CD14-positive monocyte (primary cell): ENCODE results near the gene TCF25. TPM values are rescaled to one million over a fixed set of nuclear protein-coding genes. Genes with fewer than 3 reads are reported as not detected.

ENCODE experiments used
- DNase-seq, 3 donors: peaks; one replicate each; pipeline ENCODE4 v3.0.0-alpha.2; 2011 to 2022
- H2AFZ ChIP-seq: 2 replicates; pipeline ENCODE4 v1.6.0; 2012; ENCODE audit warnings: mild to moderate bottlenecking, low read depth, low read length, inconsistent platforms; ENCODE audit not compliant: insufficient read depth, poor library complexity, severe bottlenecking
- H3K27ac ChIP-seq, 2 donors: 1 replicate in 1 of 2; 2 replicates in 1 of 2; pipeline ENCODE4 v1.5.1; 2012 to 2013; ENCODE audit warnings: low read length in 2 of 2, control low read depth in 1 of 2, inconsistent platforms in 1 of 2, low read depth in 1 of 2, mild to moderate bottlenecking in 1 of 2
- H3K27me3 ChIP-seq, 2 donors: one replicate each; pipeline versions ENCODE4 v1.6.0 to v1.6.1; 2011 to 2013; ENCODE audit warnings: low read length in 2 of 2; ENCODE audit not compliant: control insufficient read depth in 2 of 2, insufficient read depth in 2 of 2
- H3K36me3 ChIP-seq, 2 donors: replicated peaks in 1 of 2; 1 replicate in 1 of 2; 2 replicates in 1 of 2; pipeline versions ENCODE4 v1.5.1 to v1.6.1; 2012 to 2013; ENCODE audit warnings: low read length in 2 of 2, control low read depth in 1 of 2, inconsistent platforms in 1 of 2, mild to moderate bottlenecking in 1 of 2; ENCODE audit not compliant: insufficient read depth in 2 of 2, control insufficient read depth in 1 of 2
- H3K4me1 ChIP-seq, 2 donors: 1 replicate in 1 of 2; 2 replicates in 1 of 2; pipeline versions ENCODE4 v1.5.1 to v1.6.1; 2012 to 2013; ENCODE audit warnings: low read length in 2 of 2, control low read depth in 1 of 2, inconsistent platforms in 1 of 2, mild to moderate bottlenecking in 1 of 2, moderate library complexity in 1 of 2; ENCODE audit not compliant: insufficient read depth in 2 of 2, control insufficient read depth in 1 of 2
- H3K4me2 ChIP-seq: replicated peaks from 2 replicates; pipeline ENCODE3; 2012; ENCODE audit warnings: low read length, moderate library complexity, mild to moderate bottlenecking; ENCODE audit not compliant: poor library complexity, severe bottlenecking; ENCODE audit errors: extremely low read depth
- H3K4me3 ChIP-seq, 3 experiments: fragments of 200-600 bp in 1 of 3; sonication (generic) in 1 of 3; replicated peaks in 1 of 3; 1 replicate in 2 of 3; 2 replicates in 1 of 3; pipeline ENCODE4 v1.5.1; 2011 to 2013; ENCODE audit warnings: low read length in 3 of 3, mild to moderate bottlenecking in 3 of 3, control low read depth in 2 of 3, low read depth in 2 of 3, inconsistent platforms in 1 of 3, moderate library complexity in 1 of 3
- H3K79me2 ChIP-seq: 2 replicates; pipeline ENCODE4 v1.6.0; 2012; ENCODE audit warnings: mild to moderate bottlenecking, control low read depth, inconsistent platforms, low read length, moderate library complexity; ENCODE audit not compliant: insufficient read depth
- H3K9ac ChIP-seq: 2 replicates; pipeline ENCODE4 v1.6.0; 2017; ENCODE audit warnings: low read length, mild to moderate bottlenecking; ENCODE audit not compliant: insufficient read depth, poor library complexity, severe bottlenecking
- H3K9me3 ChIP-seq, 2 donors: replicated peaks in 1 of 2; 1 replicate in 1 of 2; 2 replicates in 1 of 2; pipeline versions ENCODE4 v1.5.1 to v1.6.1; 2012 to 2013; ENCODE audit warnings: low read length in 2 of 2, control low read depth in 1 of 2; ENCODE audit not compliant: control insufficient read depth in 1 of 2, insufficient read depth in 1 of 2
- H4K20me1 ChIP-seq: 2 replicates; pipeline ENCODE4 v1.6.0; 2012; ENCODE audit warnings: mild to moderate bottlenecking, low read length, control low read depth, moderate library complexity; ENCODE audit not compliant: insufficient read depth
- H3K27ac Mint-ChIP-seq, 7 donors: one replicate each; pipeline ENCODE4 v1.8.0; 2020; ENCODE audit warnings: mild to moderate bottlenecking in 7 of 7, mixed read lengths in 7 of 7, moderate library complexity in 6 of 7, inconsistent platforms in 2 of 7
- H3K27me3 Mint-ChIP-seq, 3 donors: one replicate each; pipeline ENCODE4 v1.8.0; 2021 to 2022; ENCODE audit warnings: low read depth in 3 of 3, mild to moderate bottlenecking in 3 of 3, mixed read lengths in 3 of 3, moderate library complexity in 3 of 3, inconsistent platforms in 1 of 3
- H3K36me3 Mint-ChIP-seq, 2 donors: one replicate each; pipeline ENCODE4 v1.8.0; 2020; ENCODE audit warnings: mixed read lengths in 2 of 2, inconsistent platforms in 1 of 2, mild to moderate bottlenecking in 1 of 2
- H3K4me1 Mint-ChIP-seq: one replicate; pipeline ENCODE4 v1.8.0; 2020; ENCODE audit warnings: mild to moderate bottlenecking, mixed read lengths
- H3K4me3 Mint-ChIP-seq, 2 donors: one replicate each; pipeline ENCODE4 v1.8.0; 2020; ENCODE audit warnings: mild to moderate bottlenecking in 2 of 2, mixed read lengths in 2 of 2, moderate library complexity in 1 of 2
- H3K9me3 Mint-ChIP-seq, 7 donors: one replicate each; pipeline ENCODE4 v1.8.0; 2020 to 2022; ENCODE audit warnings: mixed read lengths in 7 of 7, mild to moderate bottlenecking in 6 of 7, moderate library complexity in 6 of 7, inconsistent platforms in 2 of 7
- WGBS: methylation state at CpG from one replicate; pipeline ENCODE4 v1.1.5; 2013; ENCODE audit warnings: missing lambda C conversion rate; ENCODE audit not compliant: insufficient coverage; 5-methylcytosine and 5-hydroxymethylcytosine counted together
- intact Hi-C, 2 donors: fragments of 100-400 bp; cut with micrococcal nuclease; formaldehyde crosslinking; loops; one replicate each; pipeline versions ENCODE4 v1.15.0 to v1.15.1; 2023
- polyA plus RNA-seq, 3 donors: library from polyadenylated mRNA; depleted of rRNA in 1 of 3; unstranded in 2 of 3; stranded (reverse) in 1 of 3; fragments of 300-500 nt in 2 of 3; fragments of >200 nt in 1 of 3; fragmentation: Illumina TruSeq in 2 of 3; gene quantifications; 1 replicate in 2 of 3; 2 replicates in 1 of 3; pipeline ENCODE4 v1.2.3, GENCODE V29; 2012 to 2021
- TF ChIP-seq, protein P1 (sequence below): fragments of 200-600 bp; IDR thresholded peaks from one replicate; pipeline ENCODE4 v1.8.0; 2022; ENCODE audit warnings: antibody characterized with exemption, mild to moderate bottlenecking

Gene TCF25
- polyA plus RNA-seq, 3 donors: 98.0 to 231 (median 114) TPM

- TF ChIP-seq, protein P1, sequence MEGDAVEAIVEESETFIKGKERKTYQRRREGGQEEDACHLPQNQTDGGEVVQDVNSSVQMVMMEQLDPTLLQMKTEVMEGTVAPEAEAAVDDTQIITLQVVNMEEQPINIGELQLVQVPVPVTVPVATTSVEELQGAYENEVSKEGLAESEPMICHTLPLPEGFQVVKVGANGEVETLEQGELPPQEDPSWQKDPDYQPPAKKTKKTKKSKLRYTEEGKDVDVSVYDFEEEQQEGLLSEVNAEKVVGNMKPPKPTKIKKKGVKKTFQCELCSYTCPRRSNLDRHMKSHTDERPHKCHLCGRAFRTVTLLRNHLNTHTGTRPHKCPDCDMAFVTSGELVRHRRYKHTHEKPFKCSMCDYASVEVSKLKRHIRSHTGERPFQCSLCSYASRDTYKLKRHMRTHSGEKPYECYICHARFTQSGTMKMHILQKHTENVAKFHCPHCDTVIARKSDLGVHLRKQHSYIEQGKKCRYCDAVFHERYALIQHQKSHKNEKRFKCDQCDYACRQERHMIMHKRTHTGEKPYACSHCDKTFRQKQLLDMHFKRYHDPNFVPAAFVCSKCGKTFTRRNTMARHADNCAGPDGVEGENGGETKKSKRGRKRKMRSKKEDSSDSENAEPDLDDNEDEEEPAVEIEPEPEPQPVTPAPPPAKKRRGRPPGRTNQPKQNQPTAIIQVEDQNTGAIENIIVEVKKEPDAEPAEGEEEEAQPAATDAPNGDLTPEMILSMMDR: no peak
- Histone ChIP-seq H3K9me3 (peaks cover 10 to 13% of the 10 kb centered on the region in 2 donors), H2AFZ (peak overlapping the region; percentile 80), H3K27ac (peak overlapping the region; percentile 76 to 78), H3K36me3 (no peaks in the 10 kb centered on the region), H3K79me2 (no peaks in the 10 kb centered on the region), H3K4me1 (peaks cover 30 to 33% of the 10 kb centered on the region in 2 donors), H3K4me3 (peak overlapping the region in 1 of 3 experiments; percentile 65), H4K20me1 (no peaks in the 10 kb centered on the region), H3K9ac (no peak overlapping the region), H3K27me3 (no peaks in the 10 kb centered on the region), H3K4me2 (peak overlapping the region; percentile 74)
- intact Hi-C loops: loop anchor here in 1 of 2 donors (5.0 kb wide), 1 partner anchor 47 kb away; the partner anchor contains the start of gene FANCA
- H3K4me1 Mint-ChIP-seq: peaks cover 31% of the 10 kb centered on the region
- H3K27ac Mint-ChIP-seq: peak overlapping the region; percentile 81 to 94 (median 93)
- H3K4me3 Mint-ChIP-seq: peak overlapping the region; percentile 62 to 83
- no CpG with 5 or more reads among the region's 5 CpGs for WGBS
- H3K9me3 Mint-ChIP-seq: peaks cover 3 to 16% (median 9%) of the 10 kb centered on the region in 7 donors
- DNase-seq: peak in 2 of 3 donors; percentile 25 to 45
- H3K36me3 Mint-ChIP-seq: peaks cover 0 to 5% of the 10 kb centered on the region in 2 donors
- H3K27me3 Mint-ChIP-seq: peaks cover 1 to 6% (median 5%) of the 10 kb centered on the region in 3 donors
Observed at GRCh38 chr16:89864527-89864820, 8.9 kb upstream of the TCF25 start.

- H3K27me3 ChIP-seq: no peaks in the 10 kb centered on the region
- no peak for DNase-seq
- H2AFZ ChIP-seq: no peak overlapping the region
- H3K4me2 ChIP-seq: no peak overlapping the region
- no peaks in the 10 kb centered on the region for H4K20me1 ChIP-seq
- Mint-ChIP-seq H3K4me1 (peaks cover 27% of the 10 kb centered on the region), H3K27me3 (peaks cover 0 to 1% (median 1%) of the 10 kb centered on the region in 3 donors), H3K27ac (no peak overlapping the region), H3K36me3 (peaks cover 0 to 19% of the 10 kb centered on the region in 2 donors), H3K9me3 (peaks cover 3 to 16% (median 9%) of the 10 kb centered on the region in 7 donors), H3K4me3 (no peak overlapping the region)
- no peak overlapping the region for H3K9ac ChIP-seq
- peaks cover 29 to 34% of the 10 kb centered on the region in 2 donors for H3K4me1 ChIP-seq
- H3K79me2 ChIP-seq: peaks cover 8% of the 10 kb centered on the region
- WGBS: no CpG with 5 or more reads among the region's 5 CpGs
- intact Hi-C loops: no loop called here
- no peak overlapping the region for H3K27ac ChIP-seq
- TF ChIP-seq, protein P1: no peak
- H3K4me3 ChIP-seq: no peak overlapping the region
- H3K36me3 ChIP-seq: no peaks in the 10 kb centered on the region
- peaks cover 10 to 13% of the 10 kb centered on the region in 2 donors for H3K9me3 ChIP-seq
Observed at GRCh38 chr16:89867918-89868317, 5.5 kb upstream of the TCF25 start.
